Breast epithelium (tissue), 3 donors: ENCODE measurements around the gene SMAD1.

Experiments used
- CTCF ChIP-seq, 3 donors: fragments of 450-650 bp; IDR thresholded peaks; one replicate each; pipeline ENCODE4 v1.5.1; 2016 to 2017; ENCODE audit warnings: antibody characterized with exemption in 3 of 3, mild to moderate bottlenecking in 3 of 3, moderate library complexity in 3 of 3
- POLR2A ChIP-seq: fragments of 450-650 bp; IDR thresholded peaks from one replicate; pipeline ENCODE4 v1.6.1; 2016; ENCODE audit warnings: antibody characterized with exemption, mild to moderate bottlenecking, moderate library complexity
- POLR2AphosphoS5 ChIP-seq, 3 donors: sonication (generic); formaldehyde crosslinking; IDR thresholded peaks; one replicate each; pipeline ENCODE4 v1.6.1; 2017; ENCODE audit warnings: antibody characterized with exemption in 3 of 3

- TF ChIP-seq CTCF (IDR thresholded peaks at IDR 0.05) (no peak), POLR2A (no peak), POLR2AphosphoS5 (IDR thresholded peaks at IDR 0.05) (no peak)
Observed at GRCh38 chr4:145435646-145436045, 46.0 kb upstream of the SMAD1 start.
